Type B pancreatic cell (in vitro differentiated cells): Measurements from ENCODE around the gene ARID5A. TPM values are rescaled to one million over a fixed set of nuclear protein-coding genes. Genes with fewer than 3 reads are reported as not detected.

Source experiments
- DNase-seq: peaks from one replicate; pipeline ENCODE4 v3.0.0; 2021; ENCODE audit warnings: mixed read lengths; ENCODE audit not compliant: unreplicated experiment; ENCODE audit errors: extremely low spot score
- H3K27ac Mint-ChIP-seq: 2 replicates; pipeline ENCODE4 v1.8.0; 2021; ENCODE audit warnings: mild to moderate bottlenecking, mixed read lengths
- H3K27me3 Mint-ChIP-seq: 2 replicates; pipeline ENCODE4 v1.8.0; 2021; ENCODE audit warnings: mixed read lengths
- H3K36me3 Mint-ChIP-seq: 2 replicates; pipeline ENCODE4 v1.8.0; 2021; ENCODE audit warnings: mixed read lengths
- H3K4me1 Mint-ChIP-seq: one replicate; pipeline ENCODE4 v1.8.0; 2021; ENCODE audit warnings: mixed read lengths; ENCODE audit not compliant: unreplicated experiment
- H3K4me3 Mint-ChIP-seq: 2 replicates; pipeline ENCODE4 v1.8.0; 2021; ENCODE audit warnings: mild to moderate bottlenecking, mixed read lengths
- H3K9me3 Mint-ChIP-seq: 2 replicates; pipeline ENCODE4 v1.8.0; 2021; ENCODE audit warnings: mixed read lengths
- total RNA-seq: library from RNA; stranded (reverse); gene quantifications from 2 replicates; pipeline ENCODE4 v1.2.1, GENCODE V29; 2021; ENCODE audit warnings: low replicate concordance
- TF ChIP-seq, protein P1 (sequence below): fragments of 200-600 bp; sonication (generic); conservative IDR thresholded peaks from 2 replicates; pipeline ENCODE4 v1.5.0; 2021; ENCODE audit warnings: antibody characterized with exemption, mild to moderate bottlenecking

The ARID5A gene
- total RNA-seq, 1 donor from 2014 or later = 11.9 TPM

DNA sequence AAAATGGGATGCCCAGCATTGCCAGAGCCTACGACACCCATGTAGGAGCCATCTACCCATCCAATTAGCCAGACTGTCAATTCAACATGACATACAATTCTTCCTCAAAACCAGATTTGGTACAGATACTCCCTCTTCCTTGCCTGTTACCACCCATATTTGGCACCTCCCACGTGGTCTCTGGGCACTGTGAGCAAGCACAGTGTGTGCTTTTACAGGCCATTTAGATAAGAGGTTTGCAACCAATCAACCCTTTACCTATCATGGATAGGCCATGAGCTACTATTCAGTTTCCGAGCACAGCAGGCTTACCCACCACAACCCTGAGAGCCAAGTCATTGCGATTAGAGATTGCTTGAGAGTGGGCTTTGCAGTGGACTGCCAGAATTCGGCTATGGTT, 40.9 kb downstream of the ARID5A start:
- Mint-ChIP-seq H3K36me3 (no peaks in the 10 kb centered on the region), H3K4me3 (no peak overlapping the region), H3K4me1 (peaks cover 7% of the 10 kb centered on the region), H3K9me3 (no peaks in the 10 kb centered on the region), H3K27me3 (no peaks in the 10 kb centered on the region), H3K27ac (no peak overlapping the region)
- TF ChIP-seq, protein P1, sequence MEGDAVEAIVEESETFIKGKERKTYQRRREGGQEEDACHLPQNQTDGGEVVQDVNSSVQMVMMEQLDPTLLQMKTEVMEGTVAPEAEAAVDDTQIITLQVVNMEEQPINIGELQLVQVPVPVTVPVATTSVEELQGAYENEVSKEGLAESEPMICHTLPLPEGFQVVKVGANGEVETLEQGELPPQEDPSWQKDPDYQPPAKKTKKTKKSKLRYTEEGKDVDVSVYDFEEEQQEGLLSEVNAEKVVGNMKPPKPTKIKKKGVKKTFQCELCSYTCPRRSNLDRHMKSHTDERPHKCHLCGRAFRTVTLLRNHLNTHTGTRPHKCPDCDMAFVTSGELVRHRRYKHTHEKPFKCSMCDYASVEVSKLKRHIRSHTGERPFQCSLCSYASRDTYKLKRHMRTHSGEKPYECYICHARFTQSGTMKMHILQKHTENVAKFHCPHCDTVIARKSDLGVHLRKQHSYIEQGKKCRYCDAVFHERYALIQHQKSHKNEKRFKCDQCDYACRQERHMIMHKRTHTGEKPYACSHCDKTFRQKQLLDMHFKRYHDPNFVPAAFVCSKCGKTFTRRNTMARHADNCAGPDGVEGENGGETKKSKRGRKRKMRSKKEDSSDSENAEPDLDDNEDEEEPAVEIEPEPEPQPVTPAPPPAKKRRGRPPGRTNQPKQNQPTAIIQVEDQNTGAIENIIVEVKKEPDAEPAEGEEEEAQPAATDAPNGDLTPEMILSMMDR = no peak
- DNase-seq = no peak

DNA sequence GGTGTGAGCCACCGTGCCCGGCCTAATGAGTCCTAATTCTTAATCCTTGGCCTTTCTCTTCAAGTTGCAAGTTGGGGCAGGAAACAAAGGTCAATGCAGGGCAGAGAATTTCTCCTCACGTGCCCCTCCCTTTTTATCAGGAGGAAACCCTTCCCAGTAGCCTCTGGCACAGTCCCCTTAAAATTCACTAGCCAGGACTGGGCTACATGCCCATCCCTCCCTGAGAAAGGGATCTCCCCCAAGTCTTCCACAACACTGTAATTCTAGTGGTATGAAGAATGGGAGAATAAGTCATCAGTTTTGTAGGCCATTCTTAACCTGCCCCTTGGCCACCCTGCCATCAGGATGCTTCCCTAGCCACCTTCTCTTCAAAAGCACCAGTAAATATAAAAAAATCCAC, 42.2 kb downstream of the ARID5A start:
- H3K27ac Mint-ChIP-seq = no peak overlapping the region
- H3K27me3 Mint-ChIP-seq = no peaks in the 10 kb centered on the region
- TF ChIP-seq, protein P1 = no peak
- H3K36me3 Mint-ChIP-seq = no peaks in the 10 kb centered on the region
- peaks cover 7% of the 10 kb centered on the region for H3K4me1 Mint-ChIP-seq
- H3K4me3 Mint-ChIP-seq = no peak overlapping the region
- no peaks in the 10 kb centered on the region for H3K9me3 Mint-ChIP-seq
- no peak for DNase-seq

DNA sequence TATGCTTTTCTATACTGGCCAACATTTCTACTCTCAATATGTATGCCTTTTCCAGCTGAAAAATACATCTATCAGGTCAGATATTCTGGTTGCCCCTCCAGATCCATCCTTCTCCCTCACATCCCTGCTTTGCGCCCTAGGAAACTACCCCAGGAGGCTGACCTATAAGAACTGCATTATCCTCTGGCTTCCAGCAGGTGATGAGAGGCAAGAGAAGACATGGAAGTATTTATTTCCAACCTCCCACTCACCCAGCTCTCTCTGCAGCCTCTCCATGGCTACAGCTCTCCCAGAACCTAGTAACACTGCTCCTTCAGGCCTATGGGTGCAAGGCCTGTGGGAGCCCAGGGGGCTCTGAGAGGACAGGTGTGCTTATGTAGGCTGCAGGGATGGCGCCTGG, 42.9 kb downstream of the ARID5A start:
- no peaks in the 10 kb centered on the region for H3K9me3 Mint-ChIP-seq
- no peaks in the 10 kb centered on the region for H3K27me3 Mint-ChIP-seq
- no peak overlapping the region for H3K27ac Mint-ChIP-seq
- peaks cover 7% of the 10 kb centered on the region for H3K4me1 Mint-ChIP-seq
- TF ChIP-seq, protein P1 = peak; percentile 25
- H3K4me3 Mint-ChIP-seq = no peak overlapping the region
- peaks cover under 1% of the 10 kb centered on the region for H3K36me3 Mint-ChIP-seq
- no peak for DNase-seq

DNA sequence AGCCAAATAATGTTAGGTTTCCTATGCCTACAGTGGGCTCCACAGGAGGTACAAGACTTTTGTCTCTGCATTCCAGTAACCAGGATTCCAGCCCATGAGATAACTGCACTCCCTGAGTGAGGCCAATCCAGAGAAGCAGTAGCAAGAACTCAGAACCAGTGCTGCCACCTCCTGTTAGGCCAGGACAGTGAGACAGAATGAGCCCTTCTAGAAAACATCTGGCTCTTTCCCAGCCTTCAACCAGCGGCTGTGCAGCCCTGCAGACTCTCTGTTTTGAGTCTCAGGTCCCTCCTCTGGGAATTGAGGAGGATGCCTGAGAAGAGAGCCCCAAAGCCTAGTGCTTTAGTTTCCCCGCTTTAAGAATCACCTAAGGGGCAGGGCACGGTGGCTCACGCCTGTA, 44.2 kb downstream of the ARID5A start:
- H3K4me3 Mint-ChIP-seq = no peak overlapping the region
- no peaks in the 10 kb centered on the region for H3K9me3 Mint-ChIP-seq
- DNase-seq = no peak
- no peaks in the 10 kb centered on the region for H3K27me3 Mint-ChIP-seq
- H3K27ac Mint-ChIP-seq = no peak overlapping the region
- TF ChIP-seq, protein P1 = peak; percentile 50
- H3K36me3 Mint-ChIP-seq = peaks cover 8% of the 10 kb centered on the region
- peaks cover 5% of the 10 kb centered on the region for H3K4me1 Mint-ChIP-seq

DNA sequence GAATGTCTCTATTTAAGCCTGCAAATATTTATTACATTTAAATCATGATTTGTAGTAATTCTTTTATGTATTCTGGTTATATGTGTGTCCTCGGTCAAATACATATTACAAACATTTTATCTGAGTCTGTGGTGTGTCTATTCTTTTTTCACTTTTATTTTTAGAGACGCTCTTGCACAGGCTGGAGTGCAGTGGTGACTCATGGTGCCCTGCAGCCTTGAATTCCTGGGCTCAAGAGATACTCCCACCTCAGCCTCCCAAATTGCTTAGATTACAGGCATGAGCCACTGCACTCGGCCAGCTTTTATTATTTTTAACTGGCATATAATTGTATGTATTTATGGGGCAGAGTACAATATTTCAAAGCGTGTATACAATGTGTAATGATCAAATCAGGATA, 47.5 kb downstream of the ARID5A start:
- DNase-seq = no peak

More for the DNA sequence above, 47.5 kb downstream of the ARID5A start:
- Mint-ChIP-seq H3K9me3 (no peaks in the 10 kb centered on the region), H3K27me3 (no peaks in the 10 kb centered on the region), H3K27ac (no peak overlapping the region), H3K36me3 (peaks cover 17% of the 10 kb centered on the region), H3K4me3 (no peak overlapping the region), H3K4me1 (no peaks in the 10 kb centered on the region)
- TF ChIP-seq, protein P1 = no peak
